Measurements from ENCODE around the gene CNOT6.

GRCh38 chr5:180468732-180469585 lies 25.2 kb upstream of the CNOT6 start:
- TF ChIP-seq CTCF (IDR thresholded peaks at IDR 0.05) (no peak), POLR2A (IDR thresholded peaks at IDR 0.05) (no peak)

All from thyroid gland (tissue), 4 donors.